ENCODE measurements around the gene CLDN19. TPM values are rescaled to one million over a fixed set of nuclear protein-coding genes. Genes with fewer than 3 reads are reported as not detected.
A peak's percentile ranks its signal among the peaks of the same experiment; 100 is the strongest.

CLDN19 gene
- total RNA-seq, 1 donor from 2014 or later: not detected

DNA sequence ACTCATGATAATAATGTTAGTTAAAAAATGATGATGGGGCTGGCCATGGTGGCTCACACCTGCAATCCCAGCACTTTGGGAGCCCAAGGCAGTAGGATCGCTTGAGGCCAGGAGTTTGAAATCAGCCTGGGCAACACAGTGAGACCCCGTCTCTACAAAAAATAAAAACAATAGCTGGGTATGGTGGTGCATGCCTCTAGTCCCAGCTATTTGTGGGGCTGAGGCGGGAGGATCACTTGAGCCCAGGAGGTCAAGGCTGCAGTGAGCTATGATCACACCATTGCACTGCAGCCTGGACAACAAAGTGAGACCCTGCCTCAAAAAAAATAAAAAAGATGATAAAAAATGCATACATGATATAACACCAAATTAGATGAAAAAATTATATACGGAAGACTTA is 21.5 kb upstream of the CLDN19 start:
- no peak for DNase-seq (ENCODE audit: low spot score)

DNA sequence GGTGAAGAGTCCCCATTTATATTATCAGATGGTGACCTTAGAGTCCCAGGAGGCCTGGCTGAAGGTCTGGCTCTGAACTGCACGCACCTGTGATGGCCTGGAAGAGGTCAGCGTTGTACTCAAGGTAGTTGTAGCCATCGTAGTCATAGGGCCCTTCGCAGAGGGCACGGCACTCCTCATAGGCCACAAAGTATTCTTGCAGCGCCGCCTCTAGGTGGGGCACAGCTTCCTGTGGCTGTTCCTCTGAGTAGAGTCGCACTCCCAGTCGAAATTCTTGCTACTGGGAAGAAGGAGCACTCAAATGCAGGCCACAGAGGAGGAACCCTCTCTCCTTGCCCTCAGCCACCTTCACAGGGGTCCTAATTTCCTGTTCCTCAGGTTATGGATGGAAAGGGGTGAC is 19.1 kb upstream of the CLDN19 start:
- DNase-seq (ENCODE audit: low spot score): no peak

GRCh38 chr1:42758641-42759040 is 18.6 kb upstream of the CLDN19 start:
- no peak for DNase-seq (ENCODE audit: low spot score)

DNA sequence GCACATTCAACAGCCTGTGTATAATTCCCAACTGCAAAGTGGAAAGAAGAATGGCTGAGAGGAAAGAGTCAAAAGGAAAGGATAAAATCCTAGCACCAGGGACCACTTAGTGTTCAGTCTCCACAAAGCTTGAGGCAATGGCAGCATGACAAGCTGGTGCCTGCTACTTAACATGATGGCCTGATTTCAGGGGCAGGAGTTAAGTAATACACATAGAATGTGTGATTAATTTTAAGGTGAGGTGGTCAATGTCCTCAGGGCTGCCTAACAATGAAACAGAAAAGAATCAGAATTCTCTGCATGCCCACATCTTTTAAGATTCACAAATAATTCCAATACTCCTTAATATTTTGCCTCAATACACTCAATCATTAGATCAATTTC is 17.8 kb upstream of the CLDN19 start:
- no peak for DNase-seq (ENCODE audit: low spot score)

DNA sequence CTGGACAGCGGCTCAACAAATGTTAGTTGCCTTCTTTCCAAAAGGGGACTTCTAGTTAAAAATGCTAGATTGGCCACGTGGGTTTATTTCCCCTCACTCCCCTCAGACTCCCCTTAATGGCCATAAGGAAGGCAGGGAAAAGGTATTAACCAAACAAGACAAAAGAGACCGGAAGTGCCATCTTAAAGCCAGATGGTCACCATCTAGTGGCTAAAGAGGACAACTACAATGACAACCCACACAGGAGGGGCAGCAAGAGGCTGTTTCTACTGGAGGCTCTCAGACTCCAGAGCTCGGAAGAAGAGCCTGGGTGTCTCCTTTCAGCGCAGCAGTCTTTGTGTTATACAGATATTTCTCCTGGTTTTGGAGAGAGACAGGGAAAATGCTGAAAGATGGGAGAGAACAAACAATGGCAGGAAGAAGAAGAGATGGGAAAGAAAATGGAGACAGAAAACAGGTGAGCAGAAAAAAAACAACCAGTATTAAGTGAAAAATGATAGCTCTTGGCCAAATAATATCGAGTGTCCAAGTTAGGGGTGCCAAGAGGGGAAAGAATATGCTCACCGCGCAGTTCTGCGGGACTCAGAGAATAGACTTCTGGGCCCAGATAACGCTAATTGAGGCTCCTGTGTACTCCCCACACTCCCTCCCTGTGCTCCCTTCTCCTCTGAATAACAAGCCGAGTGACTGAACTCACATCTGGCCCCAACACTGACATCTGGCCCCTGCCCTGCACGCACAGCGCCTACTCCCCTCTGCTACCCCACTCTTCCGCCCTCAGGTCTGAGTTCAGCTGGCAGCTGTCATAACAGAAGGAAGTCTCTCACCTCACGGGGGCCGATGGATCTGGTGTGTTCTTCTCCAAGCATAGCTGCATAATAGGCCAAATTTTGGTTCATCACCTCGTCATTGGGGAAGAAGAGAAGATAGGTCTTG is 17.2 kb upstream of the CLDN19 start:
- no peak for DNase-seq (ENCODE audit: low spot score)

GRCh38 chr1:42753070-42753469 is 13.0 kb upstream of the CLDN19 start:
- no peak for DNase-seq (ENCODE audit: low spot score)

DNA sequence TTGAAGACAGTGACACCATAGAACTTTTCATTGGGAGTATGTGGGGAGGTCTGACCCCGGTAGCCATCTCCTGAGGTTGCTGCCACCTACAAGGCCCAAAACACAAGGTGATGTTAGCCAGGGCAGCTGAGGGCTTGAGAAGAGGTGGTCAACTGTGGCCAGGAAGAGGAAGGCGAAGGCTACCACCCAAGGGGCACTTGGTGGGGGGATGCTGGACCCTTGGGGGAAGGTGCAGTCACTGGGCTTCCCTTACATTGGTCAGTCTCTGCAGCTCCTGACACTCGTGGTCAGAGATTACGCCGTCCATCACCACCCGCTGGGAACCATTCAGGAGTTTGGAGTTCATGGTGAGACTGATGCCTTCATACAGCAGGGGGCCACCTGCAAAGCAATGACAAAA is 12.2 kb upstream of the CLDN19 start:
- peak; percentile 59 for DNase-seq (ENCODE audit: low spot score)

DNA sequence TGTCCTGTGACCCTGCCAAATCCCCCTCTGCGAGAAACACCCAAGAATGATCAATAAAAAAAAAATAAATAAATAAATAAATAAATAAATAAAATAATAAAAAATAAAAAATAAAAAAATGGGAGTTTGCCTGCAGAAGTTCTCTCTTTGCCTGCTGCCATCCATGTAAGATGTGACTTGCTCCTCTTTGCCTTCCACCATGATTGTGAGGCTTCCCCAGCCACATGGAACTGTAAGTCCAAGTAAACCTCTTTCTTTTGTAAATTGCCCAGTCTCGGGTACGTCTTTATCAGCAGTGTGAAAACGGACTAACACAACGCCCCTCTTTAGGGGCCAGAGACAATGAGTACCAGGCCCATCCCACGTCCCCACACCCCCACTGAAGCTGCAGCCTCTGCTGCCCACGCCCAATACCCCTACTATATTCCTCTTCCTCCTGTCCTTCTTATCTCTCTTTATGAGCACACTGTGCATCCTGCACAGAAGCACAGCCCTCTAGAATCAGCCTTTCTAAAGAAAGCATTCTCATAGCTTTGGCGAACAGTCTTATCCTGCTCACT is 11.6 kb upstream of the CLDN19 start:
- DNase-seq (ENCODE audit: low spot score): peak; percentile 53

- DNase-seq (ENCODE audit: low spot score): peak; percentile 80
Measured at GRCh38 chr1:42750041-42750440, 10.0 kb upstream of the CLDN19 start.

- peak; percentile 72 for DNase-seq (ENCODE audit: low spot score)
Measured at GRCh38 chr1:42748461-42749410, 8.7 kb upstream of the CLDN19 start.

- DNase-seq (ENCODE audit: low spot score): peak; percentile 47
Measured at GRCh38 chr1:42748021-42748420, 8.0 kb upstream of the CLDN19 start.

DNA sequence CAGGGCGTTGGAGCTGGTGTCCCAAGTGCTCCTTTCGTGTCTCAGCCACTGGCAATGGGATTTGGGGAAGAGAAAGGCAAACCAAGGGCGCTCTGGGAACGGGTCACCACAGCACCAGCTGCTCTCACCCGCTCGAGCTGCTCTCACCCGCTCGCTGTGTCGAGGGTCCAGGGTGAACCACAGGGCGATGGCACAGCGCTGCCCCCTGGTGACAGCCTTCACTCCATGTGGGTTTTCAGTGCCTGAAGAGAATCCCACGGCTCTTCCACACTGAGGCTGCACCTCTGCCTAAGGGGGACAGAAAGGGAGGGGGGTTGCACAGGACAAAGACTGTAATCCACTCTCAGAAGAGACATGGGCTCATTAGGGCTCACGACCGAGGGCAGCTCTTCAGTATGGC is 7.1 kb upstream of the CLDN19 start:
- DNase-seq (ENCODE audit: low spot score): peak; percentile 83

- DNase-seq (ENCODE audit: low spot score): peak; percentile 81
Measured at GRCh38 chr1:42746436-42747105, 6.5 kb upstream of the CLDN19 start.

- DNase-seq (ENCODE audit: low spot score): peak; percentile 43
Measured at GRCh38 chr1:42745851-42746250, 5.8 kb upstream of the CLDN19 start.

- DNase-seq (ENCODE audit: low spot score): no peak
Measured at GRCh38 chr1:42744148-42744413, 4.0 kb upstream of the CLDN19 start.

DNA sequence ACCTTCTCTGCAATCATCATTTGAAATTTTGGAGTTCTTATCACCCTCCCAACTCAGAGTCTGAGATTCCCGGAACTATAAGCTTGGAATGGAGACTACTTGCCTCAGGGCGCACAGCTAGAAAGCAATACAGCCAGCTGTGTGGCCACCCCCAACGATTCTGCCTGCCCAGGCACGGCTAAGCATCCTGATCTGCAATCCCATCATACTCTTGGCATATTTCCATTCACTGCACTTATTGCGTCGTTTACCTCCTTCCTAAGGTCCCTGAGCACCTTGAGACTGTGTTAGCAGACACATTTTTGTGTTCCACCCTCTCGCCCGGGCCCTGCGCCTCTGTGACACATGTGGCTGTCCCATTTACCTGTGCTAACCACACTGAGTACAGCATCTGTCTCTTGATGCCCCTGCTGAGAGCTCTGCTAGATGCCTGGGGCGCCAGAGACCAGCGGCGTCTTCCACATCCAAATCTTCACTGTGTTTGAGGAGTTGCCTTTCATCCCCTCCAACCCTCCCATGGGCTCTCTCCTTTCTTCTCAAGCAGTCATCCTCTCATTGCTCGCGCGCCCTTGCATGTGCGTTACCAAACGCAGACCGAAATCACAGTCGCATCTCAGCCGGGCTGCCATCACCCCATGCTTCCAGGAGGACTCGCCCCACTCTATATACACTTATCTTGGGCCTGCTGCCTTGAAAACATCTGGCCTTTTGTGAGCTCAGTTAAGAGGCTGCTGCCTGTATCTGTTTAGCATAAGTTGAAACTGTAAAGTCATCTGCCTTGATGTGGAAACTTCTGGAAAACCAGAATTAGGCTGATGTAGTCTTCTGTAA is 3.5 kb upstream of the CLDN19 start:
- peak; percentile 77 for DNase-seq (ENCODE audit: low spot score)

- DNase-seq (ENCODE audit: low spot score): peak; percentile 65
Measured at GRCh38 chr1:42742617-42743316, 2.7 kb upstream of the CLDN19 start.

DNA sequence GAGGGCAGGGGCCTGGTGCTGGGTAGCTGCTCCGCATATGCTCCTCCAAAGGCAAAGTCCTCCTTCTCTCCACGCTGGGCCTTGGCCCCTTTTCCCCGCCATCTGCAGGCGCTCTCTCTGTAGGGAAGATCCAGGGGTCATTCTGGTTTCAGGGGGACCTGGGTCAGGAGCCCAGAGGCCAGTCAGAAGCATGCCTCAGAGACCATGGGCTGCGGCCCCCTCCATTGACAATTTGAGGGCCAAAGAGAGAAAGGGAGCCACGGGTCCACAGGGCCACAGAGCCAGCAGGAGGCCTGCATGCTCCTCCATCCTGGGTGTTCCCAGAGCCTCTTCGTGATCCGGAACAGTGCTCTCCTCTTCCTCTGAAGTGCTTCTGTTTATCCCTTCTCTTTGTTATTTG is 2.1 kb upstream of the CLDN19 start:
- DNase-seq (ENCODE audit: low spot score): peak; percentile 85

- no peak for DNase-seq (ENCODE audit: low spot score)
Measured at GRCh38 chr1:42741706-42742105, 1.7 kb upstream of the CLDN19 start.

Measured in mesenteric fat pad (tissue), 1 donor.